HepG2 (cell line): Measurements from ENCODE around the gene HEMK1. TPM values are rescaled to one million over a fixed set of nuclear protein-coding genes. Genes with fewer than 3 reads are reported as not detected.

Experiments
- ATAC-seq: fragments of 200-7000 bp; cut with Tn5 transposase; 3 replicates; pipeline ENCODE4 v1.9.1; 2020; ENCODE audit warnings: mild to moderate bottlenecking, moderate library complexity
- BruUV-seq: library from RNA; stranded (reverse); fragments of 400-500 nt; replicated peaks from 2 replicates; lab custom pipeline; 2021; lab: Mats Ljungman, UMichigan
- CTCF ChIA-PET: fragments of 300-600 bp; formaldehyde crosslinking; extraction: SDS; loops from one replicate; lab custom pipeline; 2021; ENCODE audit warnings: low total read pairs, inconsistent platforms, low intra/inter-chr PET ratio; lab: Yijun Ruan, JAX
- POLR2A ChIA-PET: fragments of 350-600 bp; sonication (Branson Sonifier 250); formaldehyde crosslinking; loops from one replicate; lab custom pipeline; 2020; ENCODE audit warnings: antibody characterized with exemption, inconsistent platforms; lab: Yijun Ruan, JAX
- DNase-seq: peaks from one replicate; pipeline ENCODE4 v3.0.0-alpha.2; 2015; ENCODE audit warnings: low spot score
- FAIRE-seq: peaks from 3 replicates; lab custom pipeline; 2011; peaks lifted over from hg19 to GRCh38; lab: Jason Lieb, UNC
- H2AFZ ChIP-seq: one replicate; pipeline ENCODE4 v1.6.1; 2011; ENCODE audit warnings: low read length, inconsistent platforms
- H3K27ac ChIP-seq: fragments of 300-600 bp; 3 replicates; pipeline ENCODE4 v1.8.0; 2011; ENCODE audit warnings: mixed run types, mild to moderate bottlenecking, mixed read lengths, low read length, inconsistent platforms; ENCODE audit not compliant: insufficient read depth; ENCODE audit errors: extremely low read length
- H3K27me3 ChIP-seq, 2 experiments: fragments of 200-600 bp in 1 of 2; 2 replicates in 1 of 2; 3 replicates in 1 of 2; pipeline versions ENCODE4 v1.6.0 to v1.8.0; 2011; ENCODE audit warnings: low read length in 2 of 2, mild to moderate bottlenecking in 2 of 2, moderate library complexity in 2 of 2, inconsistent platforms in 1 of 2; ENCODE audit not compliant: insufficient read depth in 2 of 2, control insufficient read depth in 1 of 2
- H3K36me3 ChIP-seq, 2 experiments: fragments of 200-600 bp in 1 of 2; replicated peaks in 1 of 2; 2 replicates in 1 of 2; 3 replicates in 1 of 2; pipeline versions ENCODE4 v1.5.1 to v1.8.0; 2011; ENCODE audit warnings: low read length in 2 of 2, inconsistent platforms in 1 of 2; ENCODE audit not compliant: insufficient read depth in 2 of 2, control insufficient read depth in 1 of 2
- H3K4me1 ChIP-seq: 2 replicates; pipeline ENCODE4 v1.5.1; 2012; ENCODE audit warnings: low read length, inconsistent platforms; ENCODE audit not compliant: insufficient read depth
- H3K4me2 ChIP-seq: 2 replicates; pipeline ENCODE4 v1.6.0; 2011; ENCODE audit warnings: low read depth, low read length, inconsistent platforms
- H3K4me3 ChIP-seq, 3 experiments: fragments of 200-600 bp in 1 of 3; sonication (generic), shearing (Covaris generic) in 1 of 3; replicated peaks in 1 of 3; 2 replicates each; pipeline ENCODE4 v1.5.1; 2011 to 2016; ENCODE audit warnings: low read length in 3 of 3, inconsistent platforms in 2 of 3, low read depth in 2 of 3, mild to moderate bottlenecking in 2 of 3, control low read depth in 1 of 3, mixed read lengths in 1 of 3; ENCODE audit not compliant: insufficient read depth in 1 of 3
- H3K79me2 ChIP-seq: one replicate; pipeline ENCODE4 v1.6.1; 2011; ENCODE audit warnings: low read length, inconsistent platforms; ENCODE audit not compliant: insufficient read depth
- H3K9ac ChIP-seq: 2 replicates; pipeline ENCODE4 v1.6.0; 2011; ENCODE audit warnings: mild to moderate bottlenecking, low read depth, low read length, inconsistent platforms; ENCODE audit not compliant: insufficient read depth
- H3K9me3 ChIP-seq: 2 replicates; pipeline ENCODE4 v1.5.1; 2012; ENCODE audit warnings: mild to moderate bottlenecking, low read length
- H4K20me1 ChIP-seq: 2 replicates; pipeline ENCODE4 v1.6.0; 2011; ENCODE audit warnings: inconsistent platforms, mild to moderate bottlenecking, low read length, moderate library complexity; ENCODE audit not compliant: insufficient read depth
- LCORL ChIP-seq, 2 experiments: fragments of 450-650 bp in 1 of 2; sonication (generic) in 1 of 2; formaldehyde crosslinking in 1 of 2; IDR thresholded peaks; 2 replicates each; pipeline versions ENCODE4 v1.5.0 to v1.6.1; 2017 to 2020; ENCODE audit warnings: antibody characterized with exemption in 1 of 2, missing genetic modification reagents in 1 of 2
- NR2F2 ChIP-seq: IDR thresholded peaks from 2 replicates; pipeline ENCODE4 v1.6.1; 2012; ENCODE audit warnings: low read depth, inconsistent platforms, borderline replicate concordance
- SNAPC5 ChIP-seq: sonication (generic); formaldehyde crosslinking; IDR thresholded peaks from 2 replicates; pipeline ENCODE4 v1.8.1; 2023; ENCODE audit warnings: mild to moderate bottlenecking, missing genetic modification reagents, borderline replicate concordance
- TEAD3 ChIP-seq: optimal IDR thresholded peaks from 2 replicates; pipeline ENCODE3; 2016; ENCODE audit warnings: borderline replicate concordance
- ZBTB46 ChIP-seq: sonication (generic); formaldehyde crosslinking; IDR thresholded peaks from 2 replicates; pipeline ENCODE4 v1.4.0; 2020; ENCODE audit warnings: mild to moderate bottlenecking, missing genetic modification reagents, borderline replicate concordance
- ZFP82 ChIP-seq: sonication (generic); formaldehyde crosslinking; IDR thresholded peaks from 2 replicates; pipeline ENCODE4 v1.5.1; 2020; ENCODE audit warnings: mild to moderate bottlenecking, missing genetic modification reagents, borderline replicate concordance
- ZNF10 ChIP-seq: sonication (generic); formaldehyde crosslinking; IDR thresholded peaks from 2 replicates; pipeline ENCODE4 v1.4.0; 2020; ENCODE audit warnings: mild to moderate bottlenecking, low read depth, missing genetic modification reagents, borderline replicate concordance
- ZNF772 ChIP-seq: sonication (generic); formaldehyde crosslinking; IDR thresholded peaks from 2 replicates; pipeline ENCODE4 v1.5.0; 2020; ENCODE audit warnings: mild to moderate bottlenecking, missing genetic modification reagents
- WGBS: methylation state at CpG from one replicate; pipeline ENCODE4 v1.1.6; 2017; ENCODE audit warnings: low lambda C conversion rate; 5-methylcytosine and 5-hydroxymethylcytosine counted together
- in situ Hi-C: cut with HindIII; loops from 2 replicates; pipeline ENCODE4 v1.10.0; 2017; ENCODE audit warnings: low pct_unique_long_range_greater_than_20kb; ENCODE audit not compliant: extremely low pct_ligation_motif_present
- intact Hi-C: fragments of 100-400 bp; cut with micrococcal nuclease; formaldehyde crosslinking; loops from one replicate; pipeline ENCODE4 v1.10.0; 2022; ENCODE audit not compliant: unreplicated experiment
- polyA plus RNA-seq, 8 experiments: library from polyadenylated mRNA; depleted of rRNA in 3 of 8; stranded (reverse) in 7 of 8; unstranded in 1 of 8; fragments of >200 nt; fragmentation: Illumina TruSeq in 4 of 8; extraction: Trizol in 4 of 8; gene quantifications; 2 replicates each; pipeline versions ENCODE4 v1.2.1 to v1.2.3, GENCODE V29; 2011 to 2016; ENCODE audit warnings: low read depth in 4 of 8, missing spikeins in 1 of 8, mixed read lengths in 1 of 8; ENCODE audit not compliant: insufficient read depth in 1 of 8
- total RNA-seq, 5 experiments: library from RNA; depleted of rRNA; stranded (reverse); fragments of >200 nt; fragmentation: Illumina TruSeq; extraction: Trizol; gene quantifications; 2 replicates each; pipeline ENCODE4 v1.2.3, GENCODE V29; 2016; ENCODE audit warnings: low read depth in 1 of 5

The HEMK1 gene
- total and polyA plus RNA-seq, 2 of the 13 experiments (the other 11 are each of a cell fraction or from before 2014, with no cell fraction given) = 9.8 to 12.6 TPM

GRCh38 chr3:50592568-50592967 lies 23.2 kb downstream of the HEMK1 start (continued):
- TF ChIP-seq ZFP82 (CRISPR knock-in tag) = no peak
- no peak for TF ChIP-seq ZNF772 (CRISPR knock-in tag)
- no peak for TF ChIP-seq NR2F2
- no peak for TF ChIP-seq ZNF10
- no peak for TF ChIP-seq TEAD3 (CRISPR knock-in tag)
- no peak for TF ChIP-seq SNAPC5 (CRISPR knock-in tag)

DNA sequence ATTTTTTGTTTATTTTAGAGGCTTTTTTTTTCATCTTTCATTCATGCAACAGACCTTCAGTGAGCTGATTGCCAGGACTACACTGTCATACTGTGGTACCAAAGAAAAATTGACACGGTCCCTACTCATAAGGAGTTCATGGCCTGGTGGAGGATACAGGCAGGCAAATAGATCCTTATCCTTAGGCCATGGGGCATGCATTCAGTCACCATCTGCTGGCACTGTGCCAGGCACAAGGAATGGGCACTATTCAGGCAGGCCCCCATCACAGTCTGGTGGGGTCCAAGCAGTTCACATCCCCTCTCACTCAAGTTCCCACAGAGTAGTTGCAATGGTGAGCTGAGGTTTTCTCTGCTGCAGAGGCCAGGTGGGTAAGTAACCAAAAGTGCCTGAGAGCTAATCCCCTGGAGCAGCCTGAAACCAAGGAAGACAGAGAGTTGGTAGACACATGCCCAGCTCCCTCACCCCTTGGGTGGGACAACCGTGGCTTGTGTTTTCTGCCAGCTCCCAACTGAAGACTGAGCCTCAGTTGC lies 25.0 kb downstream of the HEMK1 start:
- BruUV-seq = no TSS peak
- Histone ChIP-seq H2AFZ (no peak overlapping the region), H3K79me2 (no peaks in the 10 kb centered on the region), H3K36me3 (no peaks in the 10 kb centered on the region), H3K27me3 (no peaks in the 10 kb centered on the region; a peak in 1 of 5 replicates)
- CTCF ChIA-PET = no interaction called here
- FAIRE-seq = no peak
- in situ Hi-C loops = no loop called here
- intact Hi-C loops = no loop called here
- TF ChIP-seq ZBTB46 (no peak), LCORL (IDR thresholded peaks at IDR 0.05) (peak; percentile 94), LCORL (CRISPR knock-in tag; IDR thresholded peaks at IDR 0.05) (no peak)
- TF ChIP-seq, all 625 proteins: peak for 1
- POLR2A ChIA-PET = no interaction called here
- no peak for ATAC-seq
- H3K27ac ChIP-seq = no peak overlapping the region
- WGBS = 21% methylated on average over 1 of the region's 2 CpGs
- H3K4me2 ChIP-seq = no peak overlapping the region
- H3K4me1 ChIP-seq = peaks cover 73% of the 10 kb centered on the region
- no peak for DNase-seq
- H3K4me3 ChIP-seq = no peak overlapping the region
- H3K9me3 ChIP-seq = no peaks in the 10 kb centered on the region
- H4K20me1 ChIP-seq = no peaks in the 10 kb centered on the region
- H3K9ac ChIP-seq = no peak overlapping the region
